HG02870 (cell line): ENCODE results near the gene PGS1.

Experiments
- ATAC-seq: cut with Tn5 transposase; IDR thresholded peaks from one replicate; pipeline ENCODE4 v1.9.1; 2021; ENCODE audit warnings: mild to moderate bottlenecking, moderate library complexity; ENCODE audit not compliant: unreplicated experiment

The PGS1 gene

GRCh38 chr17:78403822-78404221, 25.4 kb downstream of the PGS1 start:
- no peak for ATAC-seq

- ATAC-seq, result no peak
Measured at GRCh38 chr17:78406396-78406795, 27.9 kb downstream of the PGS1 start.

GRCh38 chr17:78406920-78407319, 28.5 kb downstream of the PGS1 start:
- ATAC-seq, result no peak

- no peak for ATAC-seq
Measured at GRCh38 chr17:78407387-78408000, 29.0 kb downstream of the PGS1 start.

- no peak for ATAC-seq
Measured at GRCh38 chr17:78408476-78409050, 30.1 kb downstream of the PGS1 start.

- no peak for ATAC-seq
Measured at GRCh38 chr17:78409191-78409928, 30.9 kb downstream of the PGS1 start.

GRCh38 chr17:78411241-78411857, 32.9 kb downstream of the PGS1 start:
- ATAC-seq, result no peak

GRCh38 chr17:78412403-78412802, 34.0 kb downstream of the PGS1 start:
- no peak for ATAC-seq

- ATAC-seq, result no peak
Measured at GRCh38 chr17:78414178-78415162, 36.0 kb downstream of the PGS1 start.

- ATAC-seq, result no peak
Measured at GRCh38 chr17:78415821-78416711, 37.6 kb downstream of the PGS1 start.

GRCh38 chr17:78416791-78417530, 38.5 kb downstream of the PGS1 start:
- no peak for ATAC-seq

GRCh38 chr17:78417531-78417909, 39.1 kb downstream of the PGS1 start:
- no peak for ATAC-seq

GRCh38 chr17:78418326-78419026, 40.0 kb downstream of the PGS1 start:
- no peak for ATAC-seq

- ATAC-seq, result no peak
Measured at GRCh38 chr17:78419970-78420815, 41.7 kb downstream of the PGS1 start.

- no peak for ATAC-seq
Measured at GRCh38 chr17:78421084-78421533, 42.7 kb downstream of the PGS1 start.

GRCh38 chr17:78421534-78422266, 43.3 kb downstream of the PGS1 start:
- no peak for ATAC-seq

- no peak for ATAC-seq
Measured at GRCh38 chr17:78422267-78422605, 43.8 kb downstream of the PGS1 start.
